Neural cell (in vitro differentiated cells): ENCODE measurements around the gene UMOD.

Source experiments
- EP300 ChIP-seq: fragments of 450-650 bp; conservative IDR thresholded peaks from 2 replicates; pipeline ENCODE4 v1.6.1; 2014; ENCODE audit warnings: antibody characterized with exemption, mild to moderate bottlenecking, moderate library complexity; ENCODE audit not compliant: poor library complexity, severe bottlenecking
- EZH2 ChIP-seq: fragments of 200-600, 300-800 bp; shearing (Covaris generic), sonication (generic); IDR thresholded peaks from 2 replicates; pipeline ENCODE4 v1.6.1; 2014; ENCODE audit warnings: antibody characterized with exemption, low read length, borderline replicate concordance, mild to moderate bottlenecking; ENCODE audit not compliant: insufficient read depth, poor library complexity, severe bottlenecking
- POLR2AphosphoS5 ChIP-seq: IDR thresholded peaks from 2 replicates; pipeline ENCODE4 v1.6.1; 2012
- RAD21 ChIP-seq: fragments of 450-650 bp; conservative IDR thresholded peaks from 2 replicates; pipeline ENCODE4 v1.6.1; 2014; ENCODE audit warnings: antibody characterized with exemption, mild to moderate bottlenecking, moderate library complexity
- TAF1 ChIP-seq: IDR thresholded peaks from 2 replicates; pipeline ENCODE4 v1.6.1; 2012; ENCODE audit warnings: low read depth
- TF ChIP-seq, protein P1 (sequence below): fragments of 450-650 bp; IDR thresholded peaks from 2 replicates; pipeline ENCODE4 v1.5.1; 2014; ENCODE audit warnings: antibody characterized with exemption, mild to moderate bottlenecking, moderate library complexity; ENCODE audit not compliant: poor library complexity, severe bottlenecking

DNA sequence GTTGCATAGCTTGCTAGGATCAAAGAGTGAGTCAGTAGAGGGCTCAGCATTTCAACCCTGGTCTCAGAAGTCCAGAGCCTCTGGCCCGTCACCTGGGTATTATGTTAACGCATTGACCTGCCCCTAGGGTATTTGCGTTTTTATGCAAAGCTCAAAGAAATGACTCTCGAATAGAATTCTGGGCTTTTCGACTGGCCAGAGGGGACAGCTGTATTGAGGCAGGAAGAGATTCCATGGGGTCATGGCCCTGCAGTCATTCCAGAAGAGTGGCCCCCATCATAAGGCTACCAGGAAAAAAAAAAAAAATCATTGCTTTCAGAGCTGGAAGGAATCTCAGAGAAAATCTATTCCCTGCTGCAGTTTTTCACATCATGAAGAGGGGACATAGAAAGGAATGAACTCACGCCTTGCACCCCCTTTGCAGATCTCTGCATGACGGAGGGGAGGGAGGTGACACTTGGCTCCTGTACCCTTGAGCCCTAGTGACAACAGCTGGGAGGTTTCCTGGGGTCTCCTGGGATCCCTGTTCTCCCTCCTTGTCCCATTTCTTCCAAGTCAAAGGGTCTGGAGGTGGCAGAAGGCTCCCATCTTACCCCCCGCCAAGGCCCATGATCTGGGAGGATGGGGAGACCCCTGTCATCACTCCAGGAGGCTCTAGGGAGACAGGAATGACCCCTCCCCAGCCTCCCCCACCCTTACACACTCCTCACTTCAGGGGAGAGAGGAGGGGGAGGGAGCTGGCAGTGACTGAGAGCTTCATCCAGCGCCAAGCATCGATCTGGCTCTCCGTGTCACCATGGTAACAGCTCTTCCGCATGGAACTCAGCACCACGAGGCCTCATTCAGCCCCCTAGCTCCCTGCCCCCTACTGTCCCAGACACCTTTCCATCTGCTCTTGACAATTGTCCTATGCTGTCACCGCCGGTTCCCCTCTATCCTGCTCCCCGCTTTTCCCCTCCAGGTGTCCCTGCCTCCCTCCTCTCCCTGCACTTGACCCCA, 61.0 kb downstream of the UMOD start:
- TF ChIP-seq, protein P1, sequence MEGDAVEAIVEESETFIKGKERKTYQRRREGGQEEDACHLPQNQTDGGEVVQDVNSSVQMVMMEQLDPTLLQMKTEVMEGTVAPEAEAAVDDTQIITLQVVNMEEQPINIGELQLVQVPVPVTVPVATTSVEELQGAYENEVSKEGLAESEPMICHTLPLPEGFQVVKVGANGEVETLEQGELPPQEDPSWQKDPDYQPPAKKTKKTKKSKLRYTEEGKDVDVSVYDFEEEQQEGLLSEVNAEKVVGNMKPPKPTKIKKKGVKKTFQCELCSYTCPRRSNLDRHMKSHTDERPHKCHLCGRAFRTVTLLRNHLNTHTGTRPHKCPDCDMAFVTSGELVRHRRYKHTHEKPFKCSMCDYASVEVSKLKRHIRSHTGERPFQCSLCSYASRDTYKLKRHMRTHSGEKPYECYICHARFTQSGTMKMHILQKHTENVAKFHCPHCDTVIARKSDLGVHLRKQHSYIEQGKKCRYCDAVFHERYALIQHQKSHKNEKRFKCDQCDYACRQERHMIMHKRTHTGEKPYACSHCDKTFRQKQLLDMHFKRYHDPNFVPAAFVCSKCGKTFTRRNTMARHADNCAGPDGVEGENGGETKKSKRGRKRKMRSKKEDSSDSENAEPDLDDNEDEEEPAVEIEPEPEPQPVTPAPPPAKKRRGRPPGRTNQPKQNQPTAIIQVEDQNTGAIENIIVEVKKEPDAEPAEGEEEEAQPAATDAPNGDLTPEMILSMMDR, result no peak
- TF ChIP-seq POLR2AphosphoS5 (no peak), TAF1 (no peak), EZH2 (no peak), EP300 (peak; percentile 55), RAD21 (peak; percentile 40)
